ENCODE data around the gene ERMP1.

Gene ERMP1

GRCh38 chr9:5852987-5853386 is 20.1 kb upstream of the ERMP1 start:
- no peak for DNase-seq

- DNase-seq, result no peak
These were observed 18.5 kb upstream of the ERMP1 start for GRCh38 chr9:5851445-5851844.

- no peak for DNase-seq
These were observed 17.8 kb upstream of the ERMP1 start for GRCh38 chr9:5850724-5851122.

- DNase-seq, result no peak
These were observed 15.5 kb upstream of the ERMP1 start for GRCh38 chr9:5848372-5848882.

- DNase-seq, result no peak
These were observed 13.6 kb upstream of the ERMP1 start for GRCh38 chr9:5846501-5846921.

- DNase-seq, result no peak
These were observed 13.2 kb upstream of the ERMP1 start for GRCh38 chr9:5846096-5846495.

- DNase-seq, result no peak
These were observed 12.2 kb upstream of the ERMP1 start for GRCh38 chr9:5845157-5845531.

GRCh38 chr9:5843794-5844471 is 11.0 kb upstream of the ERMP1 start:
- peak; percentile 29 for DNase-seq

GRCh38 chr9:5842929-5843793 is 10.2 kb upstream of the ERMP1 start:
- no peak for DNase-seq

- no peak for DNase-seq
These were observed 9.1 kb upstream of the ERMP1 start for GRCh38 chr9:5841771-5842573.

GRCh38 chr9:5840788-5841187 is 7.9 kb upstream of the ERMP1 start:
- no peak for DNase-seq

- no peak for DNase-seq
These were observed 6.6 kb upstream of the ERMP1 start for GRCh38 chr9:5839572-5839902.

- DNase-seq, result peak; percentile 27
These were observed 6.1 kb upstream of the ERMP1 start for GRCh38 chr9:5838884-5839571.

- no peak for DNase-seq
These were observed 2.9 kb upstream of the ERMP1 start for GRCh38 chr9:5835808-5836207.

GRCh38 chr9:5834214-5834613 is 1.3 kb upstream of the ERMP1 start:
- no peak for DNase-seq

- DNase-seq, result no peak
These were observed 813 bp downstream of the ERMP1 start for GRCh38 chr9:5832071-5832537.

GRCh38 chr9:5825895-5826622 is 6.9 kb downstream of the ERMP1 start:
- no peak for DNase-seq

GRCh38 chr9:5825223-5825622 is 7.7 kb downstream of the ERMP1 start:
- no peak for DNase-seq

- no peak for DNase-seq
These were observed 12.5 kb downstream of the ERMP1 start for GRCh38 chr9:5820425-5820824.

- no peak for DNase-seq
These were observed 13.7 kb downstream of the ERMP1 start for GRCh38 chr9:5819174-5819573.

GRCh38 chr9:5818424-5819142 is 14.3 kb downstream of the ERMP1 start:
- DNase-seq, result no peak
